HG02623 (cell line): ENCODE results near the gene NPR2.

ENCODE experiments used
- ATAC-seq: cut with Tn5 transposase; IDR thresholded peaks from one replicate; pipeline ENCODE4 v1.9.1; 2021; ENCODE audit warnings: moderate library complexity; ENCODE audit not compliant: unreplicated experiment

NPR2 gene

GRCh38 chr9:35791297-35791921 lies at the start of gene NPR2:
TSS of gene NPR2 (plus strand) at chr9:35791591. CDS start at chr9:35792409, 818 bp downstream.
- ATAC-seq = no peak

GRCh38 chr9:35741740-35742139 lies 49.7 kb upstream of the NPR2 start:
- ATAC-seq = no peak

GRCh38 chr9:35743452-35743851 lies 47.9 kb upstream of the NPR2 start:
- no peak for ATAC-seq

- no peak for ATAC-seq
Observed at GRCh38 chr9:35743880-35744518, 47.4 kb upstream of the NPR2 start.

- no peak for ATAC-seq
Observed at GRCh38 chr9:35745569-35745968, 45.8 kb upstream of the NPR2 start.

GRCh38 chr9:35746583-35746982 lies 44.8 kb upstream of the NPR2 start:
- ATAC-seq = no peak

GRCh38 chr9:35748242-35748857 lies 43.0 kb upstream of the NPR2 start:
- no peak for ATAC-seq

GRCh38 chr9:35748858-35749514 lies 42.4 kb upstream of the NPR2 start, which contains the start of the genes GBA2 and RGP1:
TSS of gene GBA2 (minus strand) at chr9:35749228. CDS start at chr9:35748704, 524 bp downstream.
TSS of gene RGP1 (plus strand) at chr9:35749287. CDS start at chr9:35749756, 469 bp downstream.
- peak; percentile 73 for ATAC-seq

GRCh38 chr9:35749515-35750255 lies 41.7 kb upstream of the NPR2 start:
- ATAC-seq = peak; percentile 25

GRCh38 chr9:35750256-35750531 lies 41.2 kb upstream of the NPR2 start:
- no peak for ATAC-seq

GRCh38 chr9:35753466-35753865 lies 37.9 kb upstream of the NPR2 start:
- ATAC-seq = no peak

- no peak for ATAC-seq
Observed at GRCh38 chr9:35754264-35754663, 37.1 kb upstream of the NPR2 start, which contains the start of gene MSMP. TSS of gene MSMP (minus strand) at chr9:35754276. CDS start at chr9:35754129, 147 bp downstream.

- no peak for ATAC-seq
Observed at GRCh38 chr9:35755071-35755470, 36.3 kb upstream of the NPR2 start.

- peak; percentile 53 for ATAC-seq
Observed at GRCh38 chr9:35756275-35757225, 34.8 kb upstream of the NPR2 start.

- peak; percentile 30 for ATAC-seq
Observed at GRCh38 chr9:35757226-35757891, 34.0 kb upstream of the NPR2 start.

GRCh38 chr9:35757892-35758275 lies 33.5 kb upstream of the NPR2 start:
- no peak for ATAC-seq

- no peak for ATAC-seq
Observed at GRCh38 chr9:35758475-35759050, 32.8 kb upstream of the NPR2 start.

- no peak for ATAC-seq
Observed at GRCh38 chr9:35759795-35760194, 31.6 kb upstream of the NPR2 start.

- ATAC-seq = no peak
Observed at GRCh38 chr9:35760651-35761050, 30.7 kb upstream of the NPR2 start.
